Anterior cingulate cortex (tissue), 58 donors: ENCODE results near the gene NME7.
"Not testable (repeated sequence)": the region's sequence is repeated elsewhere in the genome, so short reads cannot be mapped to it uniquely, and the experiment has no call there.

Experiments used
- DNase-seq, 58 donors: peaks; one replicate each; lab custom pipeline; 2025; lab: John Stamatoyannopoulos, UW

NME7 gene

GRCh38 chr1:169309178-169310166, 58.1 kb downstream of the NME7 start:
- no peak for DNase-seq

- DNase-seq = no peak
These were observed 59.1 kb downstream of the NME7 start for GRCh38 chr1:169308313-169309039.

- no peak for DNase-seq
These were observed 60.4 kb downstream of the NME7 start for GRCh38 chr1:169307176-169307575.

- no peak for DNase-seq
These were observed 61.6 kb downstream of the NME7 start for GRCh38 chr1:169305948-169306347.

- no peak for DNase-seq
These were observed 62.2 kb downstream of the NME7 start for GRCh38 chr1:169305356-169305755.

GRCh38 chr1:169300854-169301253, 66.7 kb downstream of the NME7 start:
- DNase-seq = no peak

- DNase-seq = no peak
These were observed 69.2 kb downstream of the NME7 start for GRCh38 chr1:169298441-169298840.

- no peak for DNase-seq
These were observed 71.8 kb downstream of the NME7 start for GRCh38 chr1:169295846-169296245.

GRCh38 chr1:169295425-169295824, 72.2 kb downstream of the NME7 start:
- DNase-seq = no peak

- DNase-seq = no peak
These were observed 78.6 kb downstream of the NME7 start for GRCh38 chr1:169289016-169289415.

- no peak for DNase-seq
These were observed 79.6 kb downstream of the NME7 start for GRCh38 chr1:169288011-169288414.

- no peak for DNase-seq
These were observed 80.3 kb downstream of the NME7 start for GRCh38 chr1:169287280-169287679.

- not testable (repeated sequence) for DNase-seq
These were observed 86.0 kb downstream of the NME7 start for GRCh38 chr1:169281562-169281961.

- DNase-seq = no peak
These were observed 96.5 kb downstream of the NME7 start for GRCh38 chr1:169271098-169271497.

- no peak for DNase-seq
These were observed 101.5 kb downstream of the NME7 start for GRCh38 chr1:169266133-169266532.

- no peak for DNase-seq
These were observed 104.5 kb downstream of the NME7 start for GRCh38 chr1:169263059-169263458.

GRCh38 chr1:169261884-169262283, 105.7 kb downstream of the NME7 start:
- DNase-seq = no peak

- DNase-seq = no peak
These were observed 107.0 kb downstream of the NME7 start for GRCh38 chr1:169260478-169261151.

- DNase-seq = no peak
These were observed 107.8 kb downstream of the NME7 start for GRCh38 chr1:169259816-169260215.

- no peak for DNase-seq
These were observed 116.8 kb downstream of the NME7 start for GRCh38 chr1:169250795-169251194.

GRCh38 chr1:169250022-169250421, 117.6 kb downstream of the NME7 start:
- DNase-seq = no peak
